GM18909 (cell line): Measurements from ENCODE around the gene E2F1.

ENCODE experiments used
- ATAC-seq: cut with Tn5 transposase; IDR thresholded peaks from one replicate; pipeline ENCODE4 v1.9.1; 2021; ENCODE audit warnings: mild to moderate bottlenecking; ENCODE audit not compliant: unreplicated experiment, poor library complexity

The E2F1 gene, protein sequence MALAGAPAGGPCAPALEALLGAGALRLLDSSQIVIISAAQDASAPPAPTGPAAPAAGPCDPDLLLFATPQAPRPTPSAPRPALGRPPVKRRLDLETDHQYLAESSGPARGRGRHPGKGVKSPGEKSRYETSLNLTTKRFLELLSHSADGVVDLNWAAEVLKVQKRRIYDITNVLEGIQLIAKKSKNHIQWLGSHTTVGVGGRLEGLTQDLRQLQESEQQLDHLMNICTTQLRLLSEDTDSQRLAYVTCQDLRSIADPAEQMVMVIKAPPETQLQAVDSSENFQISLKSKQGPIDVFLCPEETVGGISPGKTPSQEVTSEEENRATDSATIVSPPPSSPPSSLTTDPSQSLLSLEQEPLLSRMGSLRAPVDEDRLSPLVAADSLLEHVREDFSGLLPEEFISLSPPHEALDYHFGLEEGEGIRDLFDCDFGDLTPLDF

DNA sequence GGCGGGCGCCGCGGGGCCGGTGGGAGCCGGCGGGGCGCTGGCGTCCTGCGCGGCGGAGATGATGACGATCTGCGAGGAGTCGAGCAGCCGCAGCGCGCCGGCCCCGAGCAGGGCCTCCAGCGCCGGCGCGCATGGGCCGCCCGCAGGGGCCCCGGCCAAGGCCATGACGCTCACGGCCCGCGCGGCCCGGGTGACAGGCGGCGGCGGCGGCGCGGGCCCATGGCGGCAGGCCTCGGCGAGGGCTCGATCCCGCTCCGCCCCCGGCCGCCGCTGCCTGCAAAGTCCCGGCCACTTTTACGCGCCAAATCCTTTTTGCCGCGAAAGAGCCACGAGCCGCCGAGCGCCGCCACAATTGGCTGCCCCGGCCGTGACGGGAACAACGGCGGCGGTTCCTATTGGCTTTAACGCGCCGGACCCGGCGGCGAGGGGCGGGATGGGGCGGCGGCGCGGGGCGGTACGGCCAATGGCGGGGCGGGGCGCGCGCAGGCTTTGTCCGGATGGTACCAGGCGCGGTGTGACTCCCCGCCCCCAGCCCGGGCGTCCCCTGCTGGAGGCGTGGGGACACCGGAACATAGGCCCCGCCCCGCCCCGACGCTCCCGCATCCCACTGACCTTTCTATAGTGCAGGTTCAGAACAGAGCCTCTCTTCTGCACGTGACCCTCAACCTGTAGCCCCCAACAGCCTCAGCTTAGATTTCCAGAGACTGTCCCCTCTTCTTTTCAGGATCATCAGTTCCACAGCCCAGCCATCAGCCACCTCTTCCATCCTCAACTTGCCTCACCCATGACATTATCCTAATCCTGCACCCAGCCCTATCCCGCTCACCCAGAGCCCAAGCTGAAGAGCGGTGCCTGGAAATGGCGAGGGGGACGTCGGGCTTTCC lies at the start of gene E2F1:
Gene E2F1, minus strand, starts transcription at position 286 of the 884 bp plus-strand sequence. Its CDS starts 121 bp downstream, at position 165.
- peak; percentile 83 for ATAC-seq

DNA sequence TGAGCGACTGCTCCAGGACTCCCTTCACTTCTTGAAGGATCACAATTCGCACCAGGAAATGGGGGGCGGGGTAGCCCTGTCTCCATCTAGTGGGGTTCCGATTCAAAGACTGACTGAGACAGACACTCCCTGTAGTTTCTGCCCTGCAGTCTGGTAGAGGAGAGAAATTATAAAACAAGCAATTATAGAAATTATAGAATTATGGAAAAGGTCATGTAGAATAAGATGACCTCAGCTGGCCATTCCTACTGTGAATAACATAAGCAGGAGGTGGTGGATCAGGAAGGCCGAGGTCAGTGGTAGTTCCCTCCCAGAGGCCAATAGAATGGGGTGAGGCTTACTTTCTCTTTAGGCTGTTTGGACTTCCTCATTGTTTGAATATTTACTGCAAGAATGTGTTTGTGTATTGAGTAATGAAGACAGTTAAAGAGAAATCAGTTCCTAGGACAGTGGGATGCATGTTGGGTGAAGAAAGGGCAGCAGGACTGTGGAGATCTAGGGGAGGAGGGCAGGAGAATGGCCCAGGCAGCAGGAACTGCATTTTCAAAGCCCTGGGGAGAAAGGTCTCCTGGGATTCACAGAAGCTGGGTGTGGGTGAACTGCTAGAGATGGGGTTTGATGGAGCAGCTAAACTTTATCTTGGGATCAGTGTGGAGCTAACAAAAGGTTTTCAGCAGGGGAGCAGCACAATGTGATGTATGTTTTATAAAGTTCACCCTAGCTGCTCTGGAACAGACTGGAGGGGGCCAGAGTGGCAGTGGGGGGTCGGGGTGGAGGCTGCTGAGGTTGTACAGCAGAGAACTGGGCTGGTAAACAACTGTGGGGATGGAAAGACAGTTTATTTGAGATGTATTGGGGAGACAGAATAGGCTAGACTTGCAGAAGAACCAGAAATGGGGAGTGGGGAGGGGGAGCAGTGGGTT lies 47.7 kb upstream of the E2F1 start:
- ATAC-seq: no peak

DNA sequence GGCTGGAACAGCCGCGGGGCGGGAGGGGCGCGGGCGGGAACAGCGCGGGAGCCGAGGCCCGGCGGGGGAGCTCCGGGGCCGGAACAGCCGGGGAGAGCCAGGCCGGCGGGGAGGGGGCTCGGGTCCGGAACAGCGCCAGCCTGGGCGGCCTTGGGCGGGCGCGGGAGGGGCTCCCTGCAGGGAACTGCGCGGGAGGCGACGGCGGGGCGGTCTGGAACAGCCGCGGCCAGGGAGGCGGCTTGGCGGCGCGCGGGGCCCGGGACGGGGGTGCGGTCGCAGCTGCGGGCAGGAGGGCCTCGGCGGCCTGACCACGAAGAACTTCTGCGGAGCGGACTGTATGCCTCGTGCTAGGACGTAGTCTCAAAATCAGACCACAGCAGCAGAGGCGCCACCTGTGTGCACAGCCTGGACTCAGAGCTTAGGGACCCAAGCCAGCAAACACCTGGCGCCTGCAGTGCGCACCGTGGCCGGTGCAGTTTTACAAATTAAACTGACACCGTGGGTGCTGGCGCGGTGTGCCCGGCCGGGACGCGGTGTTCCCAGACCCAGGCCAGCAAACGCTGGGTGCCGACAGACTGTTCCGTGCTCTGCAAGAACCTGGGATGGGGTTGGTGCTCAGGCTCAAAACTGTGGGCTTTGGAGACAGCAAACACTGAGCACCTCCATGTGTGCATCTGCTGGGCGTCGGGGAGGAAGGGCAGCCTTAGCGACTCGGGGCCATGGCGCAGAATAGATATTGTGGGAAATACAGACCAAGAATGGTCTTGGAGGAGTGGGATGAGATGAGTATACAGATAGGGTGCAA lies 46.2 kb upstream of the E2F1 start:
- peak; percentile 53 for ATAC-seq

GRCh38 chr20:33731693-33732165 lies 45.5 kb upstream of the E2F1 start, which contains the start of gene ZNF341:
ZNF341 (plus strand) TSS chr20:33731996; CDS start chr20:33732022, 26 bp downstream.
- ATAC-seq: peak; percentile 83

DNA sequence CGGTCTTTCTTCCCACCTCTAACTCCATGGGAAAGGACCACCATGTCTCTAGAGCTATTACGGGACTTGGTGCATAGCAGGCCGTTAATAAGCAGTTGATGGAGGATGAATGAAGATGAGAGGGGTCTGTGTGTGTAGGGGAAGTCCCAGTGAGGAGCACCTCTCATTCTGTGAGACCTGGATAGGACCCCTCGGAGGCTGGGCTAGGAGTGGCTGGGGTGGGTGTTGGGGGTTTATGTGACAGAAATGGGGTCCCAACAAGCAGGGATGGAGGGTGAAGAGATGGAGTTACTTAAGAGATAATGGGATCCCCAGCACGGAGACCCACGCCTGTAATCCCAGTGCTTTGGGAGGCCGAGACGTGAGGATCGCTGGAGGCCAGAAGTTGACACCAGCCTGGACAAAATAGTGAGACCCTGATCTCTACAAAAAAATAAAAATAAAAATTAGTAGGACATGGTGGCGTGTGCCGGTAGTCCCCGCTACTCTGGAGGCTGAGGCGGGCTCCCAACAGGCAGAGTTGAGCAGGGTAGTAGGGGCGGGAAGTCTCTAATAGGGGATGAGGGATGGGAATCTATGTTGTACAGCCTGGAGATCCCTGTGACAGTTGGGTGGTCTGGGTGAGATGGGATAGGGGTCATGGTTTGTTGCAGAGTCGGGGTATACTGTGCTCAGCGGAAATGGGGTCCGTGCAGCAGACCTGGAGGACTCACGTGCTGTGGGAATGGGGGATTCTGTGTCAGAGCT lies 44.9 kb upstream of the E2F1 start:
- no peak for ATAC-seq

DNA sequence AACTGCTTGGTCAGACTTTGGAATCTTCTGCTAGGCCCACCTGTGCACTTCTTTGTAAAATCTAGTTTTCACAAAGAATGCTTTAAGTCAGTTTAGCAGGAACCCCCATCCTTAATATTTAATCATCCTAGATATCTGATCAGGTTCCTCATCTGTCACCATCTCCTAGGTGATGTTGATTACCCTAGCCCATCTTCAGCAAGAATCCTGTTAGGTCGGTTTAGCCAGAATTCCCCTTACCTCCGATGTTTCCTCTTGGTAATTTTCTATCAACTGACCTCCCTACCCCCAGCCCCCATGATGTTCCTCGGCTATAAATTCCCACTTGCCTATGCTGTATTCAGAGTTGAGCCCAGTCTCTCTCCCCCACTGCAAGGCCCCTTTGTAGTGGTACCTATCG lies 42.9 kb upstream of the E2F1 start:
- ATAC-seq: no peak

DNA sequence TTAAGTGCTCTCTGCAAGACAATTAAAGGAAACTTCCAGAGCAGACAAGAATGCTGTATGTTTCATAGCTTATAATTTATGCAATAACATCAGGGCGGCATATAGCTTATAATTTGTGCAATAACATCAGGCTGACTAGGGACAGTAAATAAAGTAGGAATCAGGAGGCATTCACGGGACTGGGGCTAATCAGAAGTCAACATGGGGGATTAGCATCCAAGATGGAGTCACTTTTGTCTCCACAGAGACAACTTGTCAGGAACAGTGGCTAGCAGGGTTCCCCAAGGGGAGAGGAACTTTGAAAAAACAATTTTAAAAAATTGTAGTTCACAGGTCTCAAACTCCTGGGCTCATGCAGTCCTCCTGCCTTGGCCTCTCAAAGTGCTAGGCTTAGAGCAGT lies 42.3 kb upstream of the E2F1 start:
- no peak for ATAC-seq

GRCh38 chr20:33727806-33728205 lies 41.6 kb upstream of the E2F1 start:
- no peak for ATAC-seq

DNA sequence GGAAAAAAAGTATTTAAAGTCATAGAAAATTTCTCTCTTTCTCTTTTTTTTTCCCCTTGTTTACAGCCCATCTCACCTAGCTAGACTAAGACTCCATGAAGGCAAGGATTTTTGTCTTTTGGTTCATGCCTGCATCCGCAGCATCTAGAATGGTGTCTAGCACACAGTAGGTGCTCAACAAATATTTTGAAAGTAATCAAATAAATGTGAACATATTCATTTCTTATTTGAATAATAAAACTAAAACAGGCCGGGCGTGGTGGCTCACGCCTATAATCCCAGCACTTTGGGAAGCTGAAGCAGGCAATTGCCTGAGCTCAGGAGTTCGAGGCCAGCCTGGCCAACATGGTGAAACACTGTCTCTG lies 40.9 kb upstream of the E2F1 start:
- ATAC-seq: no peak

GRCh38 chr20:33725607-33726264 lies 39.6 kb upstream of the E2F1 start:
- no peak for ATAC-seq

GRCh38 chr20:33724439-33725094 lies 38.4 kb upstream of the E2F1 start:
- no peak for ATAC-seq

- ATAC-seq: no peak
These were observed 35.4 kb upstream of the E2F1 start for GRCh38 chr20:33721391-33722140.

DNA sequence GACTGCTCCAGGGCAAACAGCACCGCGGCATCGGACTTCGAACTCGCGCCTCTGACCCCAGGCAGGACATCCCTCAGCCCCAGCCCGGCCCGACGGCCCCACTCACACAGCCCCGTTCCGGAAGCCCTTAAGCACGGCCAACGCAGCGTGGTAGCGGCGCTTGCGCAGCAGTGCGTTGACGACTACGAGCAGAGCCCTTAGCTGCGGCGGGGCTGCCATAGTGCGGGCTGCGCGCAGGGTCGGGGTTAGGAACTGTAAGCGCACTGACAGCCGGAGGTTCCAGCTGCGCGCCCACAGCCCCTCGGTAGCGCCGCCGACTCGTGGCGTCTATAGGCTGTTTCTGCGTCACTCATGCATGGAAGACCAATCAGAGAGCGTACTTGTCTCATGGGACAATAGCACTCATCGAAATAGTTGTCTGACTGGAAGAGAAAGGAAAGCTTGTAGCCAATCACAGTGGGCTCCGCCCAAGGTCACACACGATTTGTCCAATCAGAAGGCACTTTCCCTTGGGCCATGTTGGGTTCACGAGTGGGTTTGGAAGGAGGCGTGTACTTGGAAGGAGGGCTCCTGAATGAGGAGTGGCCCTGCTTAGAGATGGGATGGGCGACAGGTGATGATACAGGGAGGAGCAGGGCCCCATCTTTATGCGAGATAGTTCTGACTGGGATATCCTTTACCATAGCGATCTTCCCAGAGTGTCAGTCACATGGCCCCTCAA lies 34.0 kb upstream of the E2F1 start, which contains the start of gene PXMP4:
Gene PXMP4, minus strand, starts transcription at position 322 of the 721 bp plus-strand sequence. Its CDS starts 103 bp downstream, at position 219.
- ATAC-seq: peak; percentile 96

- no peak for ATAC-seq
These were observed 33.2 kb upstream of the E2F1 start for GRCh38 chr20:33719277-33719988.

DNA sequence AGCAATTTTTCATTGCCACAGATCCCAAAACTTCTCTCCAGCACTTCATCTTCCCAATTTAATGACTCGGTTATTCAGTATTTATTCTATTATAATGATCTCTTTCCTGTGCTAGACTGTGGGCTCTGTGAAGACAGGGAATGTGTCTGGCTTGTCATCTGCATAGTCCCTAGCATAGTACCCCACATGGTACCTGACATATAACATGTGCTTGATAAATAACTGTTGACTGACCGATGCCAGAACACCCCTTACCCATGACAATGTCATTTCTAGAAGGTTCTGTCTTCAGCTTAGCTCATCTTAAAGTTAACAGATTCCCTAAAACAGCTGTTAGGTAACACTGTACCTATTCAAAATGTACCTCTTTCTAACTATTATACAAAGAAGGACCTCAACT lies 30.3 kb upstream of the E2F1 start:
- no peak for ATAC-seq
